SK-N-SH (cell line): ENCODE data around the gene HES1.

ENCODE experiments used
- FOXJ3 ChIP-seq: sonication (generic); formaldehyde crosslinking; IDR thresholded peaks from 2 replicates; pipeline ENCODE4 v1.5.1; 2020; ENCODE audit warnings: mild to moderate bottlenecking, missing genetic modification reagents
- JUND ChIP-seq: IDR thresholded peaks from 2 replicates; pipeline ENCODE4 v1.4.0; 2012
- NRF1 ChIP-seq: IDR thresholded peaks from 2 replicates; pipeline ENCODE4 v1.6.1; 2012; ENCODE audit warnings: low read depth, mild to moderate bottlenecking, low read length
- POLR2AphosphoS5 ChIP-seq: IDR thresholded peaks from 2 replicates; pipeline ENCODE4 v1.6.1; 2012; ENCODE audit warnings: low read depth, low read length
- TF ChIP-seq, protein P1 (sequence below): IDR thresholded peaks from 2 replicates; pipeline ENCODE4 v1.6.1; 2012; ENCODE audit warnings: mild to moderate bottlenecking, low read depth, low read length, moderate library complexity
- TF ChIP-seq, protein P2 (sequence below): fragments of 200-600 bp; sonication (generic); IDR thresholded peaks from 2 replicates; pipeline ENCODE4 v1.6.1; 2017; ENCODE audit warnings: antibody characterized with exemption, mild to moderate bottlenecking, moderate library complexity
- TF ChIP-seq, protein P3 (sequence below): fragments of 150-350 bp; IDR thresholded peaks from 2 replicates; pipeline ENCODE4 v1.6.1; 2017; ENCODE audit warnings: antibody characterized with exemption, low read length, low read depth, borderline replicate concordance

DNA sequence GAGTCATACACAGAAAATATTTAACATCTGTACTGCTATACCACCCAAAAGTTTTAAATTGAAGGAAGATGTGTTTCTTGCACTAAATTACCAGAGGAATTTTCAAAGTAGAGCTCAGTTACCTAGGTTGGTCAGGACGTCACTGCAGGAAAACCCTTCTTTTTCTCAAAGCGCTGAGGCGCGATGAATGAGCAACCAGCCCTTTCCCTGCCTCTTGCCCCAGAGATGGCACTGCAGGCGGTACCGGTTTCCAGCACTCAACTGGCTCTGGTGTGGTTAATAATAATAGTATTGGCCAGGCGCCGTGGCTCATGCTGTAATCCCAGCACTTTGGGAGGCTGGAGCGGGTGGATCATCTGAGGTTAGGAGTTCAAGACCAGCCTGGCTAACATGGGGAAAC lies 49.3 kb downstream of the HES1 start:
- no peak for TF ChIP-seq NRF1
- TF ChIP-seq, protein P1, sequence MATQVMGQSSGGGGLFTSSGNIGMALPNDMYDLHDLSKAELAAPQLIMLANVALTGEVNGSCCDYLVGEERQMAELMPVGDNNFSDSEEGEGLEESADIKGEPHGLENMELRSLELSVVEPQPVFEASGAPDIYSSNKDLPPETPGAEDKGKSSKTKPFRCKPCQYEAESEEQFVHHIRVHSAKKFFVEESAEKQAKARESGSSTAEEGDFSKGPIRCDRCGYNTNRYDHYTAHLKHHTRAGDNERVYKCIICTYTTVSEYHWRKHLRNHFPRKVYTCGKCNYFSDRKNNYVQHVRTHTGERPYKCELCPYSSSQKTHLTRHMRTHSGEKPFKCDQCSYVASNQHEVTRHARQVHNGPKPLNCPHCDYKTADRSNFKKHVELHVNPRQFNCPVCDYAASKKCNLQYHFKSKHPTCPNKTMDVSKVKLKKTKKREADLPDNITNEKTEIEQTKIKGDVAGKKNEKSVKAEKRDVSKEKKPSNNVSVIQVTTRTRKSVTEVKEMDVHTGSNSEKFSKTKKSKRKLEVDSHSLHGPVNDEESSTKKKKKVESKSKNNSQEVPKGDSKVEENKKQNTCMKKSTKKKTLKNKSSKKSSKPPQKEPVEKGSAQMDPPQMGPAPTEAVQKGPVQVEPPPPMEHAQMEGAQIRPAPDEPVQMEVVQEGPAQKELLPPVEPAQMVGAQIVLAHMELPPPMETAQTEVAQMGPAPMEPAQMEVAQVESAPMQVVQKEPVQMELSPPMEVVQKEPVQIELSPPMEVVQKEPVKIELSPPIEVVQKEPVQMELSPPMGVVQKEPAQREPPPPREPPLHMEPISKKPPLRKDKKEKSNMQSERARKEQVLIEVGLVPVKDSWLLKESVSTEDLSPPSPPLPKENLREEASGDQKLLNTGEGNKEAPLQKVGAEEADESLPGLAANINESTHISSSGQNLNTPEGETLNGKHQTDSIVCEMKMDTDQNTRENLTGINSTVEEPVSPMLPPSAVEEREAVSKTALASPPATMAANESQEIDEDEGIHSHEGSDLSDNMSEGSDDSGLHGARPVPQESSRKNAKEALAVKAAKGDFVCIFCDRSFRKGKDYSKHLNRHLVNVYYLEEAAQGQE: no peak
- no peak for TF ChIP-seq FOXJ3
- TF ChIP-seq, protein P2, sequence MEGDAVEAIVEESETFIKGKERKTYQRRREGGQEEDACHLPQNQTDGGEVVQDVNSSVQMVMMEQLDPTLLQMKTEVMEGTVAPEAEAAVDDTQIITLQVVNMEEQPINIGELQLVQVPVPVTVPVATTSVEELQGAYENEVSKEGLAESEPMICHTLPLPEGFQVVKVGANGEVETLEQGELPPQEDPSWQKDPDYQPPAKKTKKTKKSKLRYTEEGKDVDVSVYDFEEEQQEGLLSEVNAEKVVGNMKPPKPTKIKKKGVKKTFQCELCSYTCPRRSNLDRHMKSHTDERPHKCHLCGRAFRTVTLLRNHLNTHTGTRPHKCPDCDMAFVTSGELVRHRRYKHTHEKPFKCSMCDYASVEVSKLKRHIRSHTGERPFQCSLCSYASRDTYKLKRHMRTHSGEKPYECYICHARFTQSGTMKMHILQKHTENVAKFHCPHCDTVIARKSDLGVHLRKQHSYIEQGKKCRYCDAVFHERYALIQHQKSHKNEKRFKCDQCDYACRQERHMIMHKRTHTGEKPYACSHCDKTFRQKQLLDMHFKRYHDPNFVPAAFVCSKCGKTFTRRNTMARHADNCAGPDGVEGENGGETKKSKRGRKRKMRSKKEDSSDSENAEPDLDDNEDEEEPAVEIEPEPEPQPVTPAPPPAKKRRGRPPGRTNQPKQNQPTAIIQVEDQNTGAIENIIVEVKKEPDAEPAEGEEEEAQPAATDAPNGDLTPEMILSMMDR: no peak
- no peak for TF ChIP-seq POLR2AphosphoS5
- TF ChIP-seq, protein P3, sequence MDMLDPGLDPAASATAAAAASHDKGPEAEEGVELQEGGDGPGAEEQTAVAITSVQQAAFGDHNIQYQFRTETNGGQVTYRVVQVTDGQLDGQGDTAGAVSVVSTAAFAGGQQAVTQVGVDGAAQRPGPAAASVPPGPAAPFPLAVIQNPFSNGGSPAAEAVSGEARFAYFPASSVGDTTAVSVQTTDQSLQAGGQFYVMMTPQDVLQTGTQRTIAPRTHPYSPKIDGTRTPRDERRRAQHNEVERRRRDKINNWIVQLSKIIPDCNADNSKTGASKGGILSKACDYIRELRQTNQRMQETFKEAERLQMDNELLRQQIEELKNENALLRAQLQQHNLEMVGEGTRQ: no peak
- no peak for TF ChIP-seq JUND
